Osteocyte (in vitro differentiated cells): ENCODE measurements around the gene KCNQ5. TPM values are rescaled to one million over a fixed set of nuclear protein-coding genes. Genes with fewer than 3 reads are reported as not detected.

Experiments used
- DNase-seq: peaks from one replicate; pipeline ENCODE4 v3.0.0; 2021; ENCODE audit warnings: mixed read lengths; ENCODE audit not compliant: unreplicated experiment; ENCODE audit errors: extremely low spot score
- H3K27ac Mint-ChIP-seq: one replicate; pipeline ENCODE4 v1.8.0; 2021; ENCODE audit warnings: mild to moderate bottlenecking, mixed read lengths; ENCODE audit not compliant: unreplicated experiment
- H3K27me3 Mint-ChIP-seq: one replicate; pipeline ENCODE4 v1.8.0; 2021; ENCODE audit warnings: mixed read lengths; ENCODE audit not compliant: unreplicated experiment
- H3K36me3 Mint-ChIP-seq: one replicate; pipeline ENCODE4 v1.8.0; 2021; ENCODE audit warnings: mixed read lengths; ENCODE audit not compliant: unreplicated experiment
- H3K4me1 Mint-ChIP-seq: one replicate; pipeline ENCODE4 v1.8.0; 2021; ENCODE audit warnings: mixed read lengths; ENCODE audit not compliant: unreplicated experiment
- H3K4me3 Mint-ChIP-seq: one replicate; pipeline ENCODE4 v1.8.0; 2021; ENCODE audit warnings: mild to moderate bottlenecking, moderate library complexity, mixed read lengths; ENCODE audit not compliant: unreplicated experiment
- H3K9me3 Mint-ChIP-seq: one replicate; pipeline ENCODE4 v1.8.0; 2021; ENCODE audit warnings: mixed read lengths; ENCODE audit not compliant: unreplicated experiment
- CTCF ChIP-seq: fragments of 200-600 bp; sonication (generic); IDR thresholded peaks from 2 replicates; pipeline ENCODE4 v1.5.0; 2021; ENCODE audit warnings: antibody characterized with exemption, mild to moderate bottlenecking, moderate library complexity
- total RNA-seq: library from RNA; stranded (reverse); gene quantifications from 2 replicates; pipeline ENCODE4 v1.2.1, GENCODE V29; 2021

The KCNQ5 gene
- total RNA-seq, 1 donor from 2014 or later, result 7.2 TPM

GRCh38 chr6:72822691-72823090 is 200.8 kb downstream of the KCNQ5 start:
- Mint-ChIP-seq H3K9me3 (no peaks in the 10 kb centered on the region), H3K27me3 (no peaks in the 10 kb centered on the region), H3K4me3 (no peak overlapping the region), H3K27ac (no peak overlapping the region), H3K36me3 (no peaks in the 10 kb centered on the region), H3K4me1 (peaks cover 10% of the 10 kb centered on the region)
- no peak for TF ChIP-seq CTCF
- no peak for DNase-seq

- H3K9me3 Mint-ChIP-seq, result peaks cover 9% of the 10 kb centered on the region
- no peak for DNase-seq
- no peaks in the 10 kb centered on the region for H3K27me3 Mint-ChIP-seq
- H3K4me1 Mint-ChIP-seq, result peaks cover 12% of the 10 kb centered on the region
- no peak overlapping the region for H3K4me3 Mint-ChIP-seq
- H3K27ac Mint-ChIP-seq, result no peak overlapping the region
- H3K36me3 Mint-ChIP-seq, result peaks cover 2% of the 10 kb centered on the region
- no peak for TF ChIP-seq CTCF
Measured at GRCh38 chr6:72824833-72825232, 203.0 kb downstream of the KCNQ5 start.

GRCh38 chr6:72825315-72825911 is 203.5 kb downstream of the KCNQ5 start:
- peaks cover 9% of the 10 kb centered on the region for H3K9me3 Mint-ChIP-seq
- no peak for TF ChIP-seq CTCF
- H3K4me3 Mint-ChIP-seq, result no peak overlapping the region
- H3K27ac Mint-ChIP-seq, result no peak overlapping the region
- no peaks in the 10 kb centered on the region for H3K27me3 Mint-ChIP-seq
- H3K36me3 Mint-ChIP-seq, result peaks cover 2% of the 10 kb centered on the region
- DNase-seq, result no peak
- H3K4me1 Mint-ChIP-seq, result peaks cover 12% of the 10 kb centered on the region

GRCh38 chr6:72826037-72826436 is 204.2 kb downstream of the KCNQ5 start:
- Mint-ChIP-seq H3K4me1 (peaks cover 12% of the 10 kb centered on the region), H3K27ac (no peak overlapping the region), H3K27me3 (no peaks in the 10 kb centered on the region), H3K9me3 (peaks cover 9% of the 10 kb centered on the region), H3K36me3 (peaks cover 2% of the 10 kb centered on the region), H3K4me3 (no peak overlapping the region)
- TF ChIP-seq CTCF, result no peak
- no peak for DNase-seq

- Mint-ChIP-seq H3K9me3 (peaks cover 9% of the 10 kb centered on the region), H3K27ac (no peak overlapping the region), H3K4me1 (peaks cover 12% of the 10 kb centered on the region), H3K27me3 (no peaks in the 10 kb centered on the region), H3K36me3 (peaks cover 2% of the 10 kb centered on the region), H3K4me3 (no peak overlapping the region)
- no peak for DNase-seq
- no peak for TF ChIP-seq CTCF
Measured at GRCh38 chr6:72826744-72827438, 205.0 kb downstream of the KCNQ5 start.
